Osteocyte (in vitro differentiated cells): ENCODE data around the gene NPSR1. TPM values are rescaled to one million over a fixed set of nuclear protein-coding genes. Genes with fewer than 3 reads are reported as not detected.

Experiments used
- DNase-seq: peaks from one replicate; pipeline ENCODE4 v3.0.0; 2021; ENCODE audit warnings: mixed read lengths; ENCODE audit not compliant: unreplicated experiment; ENCODE audit errors: extremely low spot score
- H3K27ac Mint-ChIP-seq: one replicate; pipeline ENCODE4 v1.8.0; 2021; ENCODE audit warnings: mild to moderate bottlenecking, mixed read lengths; ENCODE audit not compliant: unreplicated experiment
- H3K27me3 Mint-ChIP-seq: one replicate; pipeline ENCODE4 v1.8.0; 2021; ENCODE audit warnings: mixed read lengths; ENCODE audit not compliant: unreplicated experiment
- H3K36me3 Mint-ChIP-seq: one replicate; pipeline ENCODE4 v1.8.0; 2021; ENCODE audit warnings: mixed read lengths; ENCODE audit not compliant: unreplicated experiment
- H3K4me1 Mint-ChIP-seq: one replicate; pipeline ENCODE4 v1.8.0; 2021; ENCODE audit warnings: mixed read lengths; ENCODE audit not compliant: unreplicated experiment
- H3K4me3 Mint-ChIP-seq: one replicate; pipeline ENCODE4 v1.8.0; 2021; ENCODE audit warnings: mild to moderate bottlenecking, moderate library complexity, mixed read lengths; ENCODE audit not compliant: unreplicated experiment
- H3K9me3 Mint-ChIP-seq: one replicate; pipeline ENCODE4 v1.8.0; 2021; ENCODE audit warnings: mixed read lengths; ENCODE audit not compliant: unreplicated experiment
- CTCF ChIP-seq: fragments of 200-600 bp; sonication (generic); IDR thresholded peaks from 2 replicates; pipeline ENCODE4 v1.5.0; 2021; ENCODE audit warnings: antibody characterized with exemption, mild to moderate bottlenecking, moderate library complexity
- total RNA-seq: library from RNA; stranded (reverse); gene quantifications from 2 replicates; pipeline ENCODE4 v1.2.1, GENCODE V29; 2021

NPSR1 gene
- total RNA-seq, 1 donor from 2014 or later: not detected

GRCh38 chr7:34727464-34727995, 69.5 kb downstream of the NPSR1 start:
- DNase-seq: no peak
- Mint-ChIP-seq H3K36me3 (no peaks in the 10 kb centered on the region), H3K9me3 (no peaks in the 10 kb centered on the region), H3K27me3 (peaks cover 15% of the 10 kb centered on the region), H3K27ac (no peak overlapping the region), H3K4me1 (no peaks in the 10 kb centered on the region), H3K4me3 (no peak overlapping the region)
- no peak for TF ChIP-seq CTCF

- no peak overlapping the region for H3K27ac Mint-ChIP-seq
- no peak overlapping the region for H3K4me3 Mint-ChIP-seq
- no peaks in the 10 kb centered on the region for H3K4me1 Mint-ChIP-seq
- TF ChIP-seq CTCF: no peak
- H3K27me3 Mint-ChIP-seq: peaks cover 14% of the 10 kb centered on the region
- H3K9me3 Mint-ChIP-seq: no peaks in the 10 kb centered on the region
- H3K36me3 Mint-ChIP-seq: no peaks in the 10 kb centered on the region
- DNase-seq: no peak
These were observed 70.1 kb downstream of the NPSR1 start for GRCh38 chr7:34728156-34728555.

GRCh38 chr7:34734771-34735170, 76.8 kb downstream of the NPSR1 start:
- DNase-seq: no peak
- no peak overlapping the region for H3K4me3 Mint-ChIP-seq
- H3K36me3 Mint-ChIP-seq: no peaks in the 10 kb centered on the region
- H3K27ac Mint-ChIP-seq: no peak overlapping the region
- no peaks in the 10 kb centered on the region for H3K9me3 Mint-ChIP-seq
- H3K4me1 Mint-ChIP-seq: no peaks in the 10 kb centered on the region
- no peak for TF ChIP-seq CTCF
- peaks cover 11% of the 10 kb centered on the region for H3K27me3 Mint-ChIP-seq

- DNase-seq: no peak
- Mint-ChIP-seq H3K36me3 (no peaks in the 10 kb centered on the region), H3K27me3 (peaks cover 10% of the 10 kb centered on the region), H3K4me1 (no peaks in the 10 kb centered on the region), H3K4me3 (no peak overlapping the region), H3K27ac (no peak overlapping the region), H3K9me3 (no peaks in the 10 kb centered on the region)
- TF ChIP-seq CTCF: no peak
These were observed 77.5 kb downstream of the NPSR1 start for GRCh38 chr7:34735526-34735925.

GRCh38 chr7:34739651-34740300, 81.8 kb downstream of the NPSR1 start:
- DNase-seq: no peak
- no peak for TF ChIP-seq CTCF
- peaks cover 19% of the 10 kb centered on the region for H3K9me3 Mint-ChIP-seq
- peaks cover 15% of the 10 kb centered on the region for H3K27me3 Mint-ChIP-seq
- no peaks in the 10 kb centered on the region for H3K4me1 Mint-ChIP-seq
- H3K27ac Mint-ChIP-seq: no peak overlapping the region
- no peaks in the 10 kb centered on the region for H3K36me3 Mint-ChIP-seq
- no peak overlapping the region for H3K4me3 Mint-ChIP-seq
